ENCODE measurements around the gene TRPC5OS. TPM values are rescaled to one million over a fixed set of nuclear protein-coding genes. Genes with fewer than 3 reads are reported as not detected.

The TRPC5OS gene
- total and polyA plus RNA-seq, 2 of the 8 experiments (the other 6 are each of a cell fraction or from before 2014, with no cell fraction given): not detected

- Histone ChIP-seq H3K4ac (replicated peaks; ENCODE audit: insufficient read length, low read depth, low read length) (no peak overlapping the region), H2BK5ac (ENCODE audit: low read depth, low read length) (no peak overlapping the region), H3K36me3 (ENCODE audit: control insufficient read depth in 2 of 4, insufficient read depth in 4 of 4, low read length in 3 of 4) (no peaks in the 10 kb centered on the region), H3K23me2 (ENCODE audit: low read depth, low read length) (no peaks in the 10 kb centered on the region), H4K91ac (replicated peaks; ENCODE audit: insufficient read length, low read length) (no peak overlapping the region), H3K18ac (ENCODE audit: extremely low read depth, low read length) (no peak overlapping the region), H4K5ac (ENCODE audit: insufficient read length, low read depth, low read length) (no peak overlapping the region), H2AFZ (ENCODE audit: low read length) (no peak overlapping the region), H3K27me3 (replicated peaks in 1 of 4; ENCODE audit: control insufficient read depth in 3 of 4, extremely low read depth in 1 of 4, insufficient read depth in 3 of 4, low read length in 3 of 4) (no peaks in the 10 kb centered on the region), H3K4me2 (ENCODE audit: insufficient read depth in 1 of 2, low read depth in 2 of 2, low read length in 2 of 2) (no peak overlapping the region), H3K23ac (ENCODE audit: insufficient read length) (no peak overlapping the region), H2BK120ac (replicated peaks; ENCODE audit: low read depth, low read length) (no peak overlapping the region), H2BK12ac (ENCODE audit: low read depth, low read length) (no peak overlapping the region), H3K9ac (replicated peaks in 1 of 4; ENCODE audit: extremely low read depth in 1 of 4, low read depth in 3 of 4, low read length in 3 of 4) (no peak overlapping the region), H3K79me1 (ENCODE audit: low read depth, low read length) (no peaks in the 10 kb centered on the region), H3K79me2 (ENCODE audit: control insufficient read depth in 1 of 2, insufficient read depth in 2 of 2, low read length in 2 of 2) (no peaks in the 10 kb centered on the region), H3K4me3 (ENCODE audit: extremely low read depth in 1 of 4, insufficient read depth in 2 of 4, low read depth in 3 of 4, low read length in 4 of 4) (no peak overlapping the region), H3K56ac (replicated peaks; ENCODE audit: insufficient read length, low read depth, low read length) (no peak overlapping the region), H2BK15ac (ENCODE audit: low read length) (no peak overlapping the region), H3K9me3 (ENCODE audit: insufficient read depth in 2 of 2, low read depth in 1 of 2, low read length in 1 of 2) (no peaks in the 10 kb centered on the region), H3K4me1 (replicated peaks in 1 of 4; ENCODE audit: control insufficient read depth in 3 of 4, insufficient read depth in 4 of 4, low read length in 3 of 4) (no peaks in the 10 kb centered on the region), H2AK5ac (ENCODE audit: low read depth, low read length) (no peak overlapping the region), H4K20me1 (replicated peaks in 1 of 2; ENCODE audit: control insufficient read depth in 1 of 2, insufficient read depth in 2 of 2, low read length in 2 of 2) (no peaks in the 10 kb centered on the region), H3K27ac (ENCODE audit: low read depth, low read length) (no peak overlapping the region), H3K14ac (ENCODE audit: insufficient read length) (no peak overlapping the region), H4K8ac (ENCODE audit: extremely low read depth, insufficient read depth, low read length) (no peak overlapping the region), H2BK20ac (ENCODE audit: low read length) (no peak overlapping the region)
- no peak for FAIRE-seq
- ChIA-PET POLR2A (ENCODE audit: partially characterized antibody) (no interaction called here), CTCF (ENCODE audit: partially characterized antibody) (no interaction called here)
- no peak for DNase-seq (ENCODE audit: low read depth in 1 of 2, low spot score in 2 of 2)
- 90% methylated on average over 3 of the region's 3 CpGs; no CpG with 5 or more reads in 1 of the 2 experiments for WGBS, 2 experiments (ENCODE audit: extremely low coverage in 1 of 2, insufficient coverage in 1 of 2, insufficient read length in 1 of 2, insufficient replicate concordance in 2 of 2, low coverage in 1 of 2, low lambda C conversion rate in 2 of 2, missing lambda C conversion rate in 1 of 2)
- TF ChIP-seq BRCA1 (IDR thresholded peaks at IDR 0.05; ENCODE audit: low read depth, low read length) (no peak), SRF (IDR thresholded peaks at IDR 0.05; ENCODE audit: low read depth, low read length) (no peak), YY1 (IDR thresholded peaks at IDR 0.05; ENCODE audit: low read depth, low read length) (no peak), KDM4A (IDR thresholded peaks at IDR 0.05; ENCODE audit: low read depth, low read length, severe bottlenecking) (no peak), CBX5 (IDR thresholded peaks at IDR 0.05; ENCODE audit: low read depth, low read length) (no peak), POU5F1 (IDR thresholded peaks at IDR 0.05; ENCODE audit: low read depth, low read length) (no peak), CHD2 (IDR thresholded peaks at IDR 0.05; ENCODE audit: low read length) (no peak), SIRT6 (IDR thresholded peaks at IDR 0.05; ENCODE audit: low read length) (no peak), CTBP2 (IDR thresholded peaks at IDR 0.05; ENCODE audit: borderline replicate concordance, insufficient read depth, insufficient read length, low read length) (no peak), SIX5 (IDR thresholded peaks at IDR 0.05; ENCODE audit: low read depth, low read length) (no peak)
- TF ChIP-seq, protein P1, sequence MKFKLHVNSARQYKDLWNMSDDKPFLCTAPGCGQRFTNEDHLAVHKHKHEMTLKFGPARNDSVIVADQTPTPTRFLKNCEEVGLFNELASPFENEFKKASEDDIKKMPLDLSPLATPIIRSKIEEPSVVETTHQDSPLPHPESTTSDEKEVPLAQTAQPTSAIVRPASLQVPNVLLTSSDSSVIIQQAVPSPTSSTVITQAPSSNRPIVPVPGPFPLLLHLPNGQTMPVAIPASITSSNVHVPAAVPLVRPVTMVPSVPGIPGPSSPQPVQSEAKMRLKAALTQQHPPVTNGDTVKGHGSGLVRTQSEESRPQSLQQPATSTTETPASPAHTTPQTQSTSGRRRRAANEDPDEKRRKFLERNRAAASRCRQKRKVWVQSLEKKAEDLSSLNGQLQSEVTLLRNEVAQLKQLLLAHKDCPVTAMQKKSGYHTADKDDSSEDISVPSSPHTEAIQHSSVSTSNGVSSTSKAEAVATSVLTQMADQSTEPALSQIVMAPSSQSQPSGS (IDR thresholded peaks at IDR 0.05; ENCODE audit: low read length): no peak
These were observed 5.7 kb downstream of the TRPC5OS start for GRCh38 chrX:111881715-111882114.
